Cardiac fibroblast (primary cell): ENCODE measurements around the gene MCTP2.
"Not testable (repeated sequence)": the region's sequence is repeated elsewhere in the genome, so short reads cannot be mapped to it uniquely, and the experiment has no call there.

Source experiments
- DNase-seq, 2 donors: peaks; one replicate each; pipeline versions ENCODE4 v3.0.0 to v3.0.0-alpha.2; 2010; ENCODE audit warnings: low read depth in 2 of 2
- H3K4me3 ChIP-seq, 2 donors: replicated peaks in 1 of 2; 1 replicate in 1 of 2; 2 replicates in 1 of 2; pipeline ENCODE4 v1.5.1; 2011; ENCODE audit warnings: low read depth in 2 of 2, low read length in 2 of 2, mild to moderate bottlenecking in 2 of 2, moderate library complexity in 1 of 2
- CTCF ChIP-seq: IDR thresholded peaks from one replicate; pipeline ENCODE4 v1.5.1; 2011; ENCODE audit warnings: low read depth, mild to moderate bottlenecking, low read length, inconsistent platforms

Gene MCTP2

GRCh38 chr15:94252223-94252766, 20.9 kb downstream of the MCTP2 start:
- no peak overlapping the region for H3K4me3 ChIP-seq
- no peak for DNase-seq
- TF ChIP-seq CTCF: no peak

GRCh38 chr15:94252906-94253491, 21.6 kb downstream of the MCTP2 start:
- no peak for DNase-seq
- H3K4me3 ChIP-seq: no peak overlapping the region
- TF ChIP-seq CTCF: no peak

- no peak for TF ChIP-seq CTCF
- DNase-seq: no peak
- no peak overlapping the region for H3K4me3 ChIP-seq
These were observed 22.4 kb downstream of the MCTP2 start for GRCh38 chr15:94253742-94254141.

GRCh38 chr15:94255540-94255939, 24.2 kb downstream of the MCTP2 start:
- H3K4me3 ChIP-seq: no peak overlapping the region
- no peak for TF ChIP-seq CTCF
- no peak for DNase-seq

- TF ChIP-seq CTCF: no peak
These were observed 25.1 kb downstream of the MCTP2 start for GRCh38 chr15:94256511-94256910.

GRCh38 chr15:94257776-94258175, 26.4 kb downstream of the MCTP2 start:
- DNase-seq, H3K4me3 ChIP-seq: not testable (repeated sequence)

More at GRCh38 chr15:94256511-94256910, 25.1 kb downstream of the MCTP2 start:
- DNase-seq: no peak
- H3K4me3 ChIP-seq: no peak overlapping the region

GRCh38 chr15:94258246-94258645, 26.9 kb downstream of the MCTP2 start:
- no peak for DNase-seq
- H3K4me3 ChIP-seq: no peak overlapping the region
- TF ChIP-seq CTCF: no peak
